HUES6 (cell line): ENCODE measurements around the gene BCL2.

Source experiments
- H3K27ac ChIP-seq: 2 replicates; pipeline ENCODE4 v1.7.0; 2013; ENCODE audit warnings: low read depth, mild to moderate bottlenecking, low read length, inconsistent platforms
- H3K27me3 ChIP-seq: 2 replicates; pipeline ENCODE4 v1.6.1; 2013; ENCODE audit warnings: low read length; ENCODE audit not compliant: control insufficient read depth, insufficient read depth
- H3K36me3 ChIP-seq: 2 replicates; pipeline ENCODE4 v1.6.1; 2013; ENCODE audit warnings: low read length; ENCODE audit not compliant: control insufficient read depth, insufficient read depth
- H3K4me1 ChIP-seq: 2 replicates; pipeline ENCODE4 v1.6.1; 2013; ENCODE audit warnings: low read length; ENCODE audit not compliant: control insufficient read depth, insufficient read depth
- H3K4me3 ChIP-seq: 2 replicates; pipeline ENCODE4 v1.5.1; 2013; ENCODE audit warnings: low read depth, low read length
- H3K9ac ChIP-seq: one replicate; pipeline ENCODE4 v1.6.1; 2013; ENCODE audit warnings: mild to moderate bottlenecking, low read length
- H3K9me3 ChIP-seq: 2 replicates; pipeline ENCODE4 v1.6.1; 2013; ENCODE audit warnings: low read depth, low read length; ENCODE audit not compliant: control insufficient read depth, insufficient read depth

BCL2 gene

GRCh38 chr18:63264871-63265270 lies 54.7 kb downstream of the BCL2 start:
- no peak overlapping the region for H3K9ac ChIP-seq
- no peaks in the 10 kb centered on the region for H3K36me3 ChIP-seq
- H3K27me3 ChIP-seq: no peaks in the 10 kb centered on the region
- no peaks in the 10 kb centered on the region for H3K9me3 ChIP-seq
- H3K27ac ChIP-seq: no peak overlapping the region
- no peaks in the 10 kb centered on the region for H3K4me1 ChIP-seq
- no peak overlapping the region for H3K4me3 ChIP-seq

GRCh38 chr18:63263444-63263843 lies 56.1 kb downstream of the BCL2 start:
- Histone ChIP-seq H3K4me3 (no peak overlapping the region), H3K27ac (no peak overlapping the region), H3K36me3 (no peaks in the 10 kb centered on the region), H3K9ac (no peak overlapping the region), H3K27me3 (no peaks in the 10 kb centered on the region), H3K9me3 (no peaks in the 10 kb centered on the region), H3K4me1 (no peaks in the 10 kb centered on the region)

- Histone ChIP-seq H3K36me3 (no peaks in the 10 kb centered on the region), H3K27ac (no peak overlapping the region), H3K4me1 (no peaks in the 10 kb centered on the region), H3K9ac (no peak overlapping the region), H3K27me3 (no peaks in the 10 kb centered on the region), H3K4me3 (no peak overlapping the region), H3K9me3 (no peaks in the 10 kb centered on the region)
These were observed 56.9 kb downstream of the BCL2 start for GRCh38 chr18:63262369-63263335.

- no peaks in the 10 kb centered on the region for H3K36me3 ChIP-seq
- no peaks in the 10 kb centered on the region for H3K27me3 ChIP-seq
- no peaks in the 10 kb centered on the region for H3K4me1 ChIP-seq
- H3K4me3 ChIP-seq: no peak overlapping the region
- H3K9ac ChIP-seq: no peak overlapping the region
- no peak overlapping the region for H3K27ac ChIP-seq
- H3K9me3 ChIP-seq: no peaks in the 10 kb centered on the region
These were observed 58.5 kb downstream of the BCL2 start for GRCh38 chr18:63261029-63261428.

GRCh38 chr18:63260380-63260754 lies 59.2 kb downstream of the BCL2 start:
- Histone ChIP-seq H3K27ac (no peak overlapping the region), H3K9ac (no peak overlapping the region), H3K4me3 (no peak overlapping the region), H3K9me3 (no peaks in the 10 kb centered on the region), H3K36me3 (no peaks in the 10 kb centered on the region), H3K4me1 (no peaks in the 10 kb centered on the region), H3K27me3 (no peaks in the 10 kb centered on the region)

GRCh38 chr18:63259567-63260379 lies 59.8 kb downstream of the BCL2 start:
- Histone ChIP-seq H3K27ac (no peak overlapping the region), H3K4me1 (no peaks in the 10 kb centered on the region), H3K27me3 (no peaks in the 10 kb centered on the region), H3K4me3 (no peak overlapping the region), H3K36me3 (no peaks in the 10 kb centered on the region), H3K9ac (no peak overlapping the region), H3K9me3 (no peaks in the 10 kb centered on the region)

- H3K4me3 ChIP-seq: no peak overlapping the region
These were observed 60.6 kb downstream of the BCL2 start for GRCh38 chr18:63258749-63259566.

GRCh38 chr18:63257453-63257852 lies 62.1 kb downstream of the BCL2 start:
- no peak overlapping the region for H3K4me3 ChIP-seq
- H3K27me3 ChIP-seq: no peaks in the 10 kb centered on the region
- H3K9me3 ChIP-seq: no peaks in the 10 kb centered on the region
- no peaks in the 10 kb centered on the region for H3K4me1 ChIP-seq
- no peaks in the 10 kb centered on the region for H3K36me3 ChIP-seq
- H3K27ac ChIP-seq: no peak overlapping the region
- no peak overlapping the region for H3K9ac ChIP-seq

More at GRCh38 chr18:63258749-63259566, 60.6 kb downstream of the BCL2 start:
- H3K4me1 ChIP-seq: no peaks in the 10 kb centered on the region
- no peak overlapping the region for H3K27ac ChIP-seq
- no peak overlapping the region for H3K9ac ChIP-seq
- no peaks in the 10 kb centered on the region for H3K9me3 ChIP-seq
- no peaks in the 10 kb centered on the region for H3K36me3 ChIP-seq
- H3K27me3 ChIP-seq: no peaks in the 10 kb centered on the region

- Histone ChIP-seq H3K27ac (no peak overlapping the region), H3K9me3 (no peaks in the 10 kb centered on the region), H3K36me3 (no peaks in the 10 kb centered on the region), H3K27me3 (no peaks in the 10 kb centered on the region), H3K9ac (no peak overlapping the region), H3K4me3 (no peak overlapping the region), H3K4me1 (no peaks in the 10 kb centered on the region)
These were observed 64.1 kb downstream of the BCL2 start for GRCh38 chr18:63255435-63255834.

GRCh38 chr18:63254716-63255399 lies 64.7 kb downstream of the BCL2 start:
- H3K9me3 ChIP-seq: no peaks in the 10 kb centered on the region
- H3K36me3 ChIP-seq: no peaks in the 10 kb centered on the region
- H3K4me1 ChIP-seq: no peaks in the 10 kb centered on the region
- H3K27me3 ChIP-seq: no peaks in the 10 kb centered on the region
- no peak overlapping the region for H3K27ac ChIP-seq
- H3K4me3 ChIP-seq: no peak overlapping the region
- H3K9ac ChIP-seq: no peak overlapping the region
